Measurements from ENCODE around the gene MCRS1.

MCRS1 gene

DNA sequence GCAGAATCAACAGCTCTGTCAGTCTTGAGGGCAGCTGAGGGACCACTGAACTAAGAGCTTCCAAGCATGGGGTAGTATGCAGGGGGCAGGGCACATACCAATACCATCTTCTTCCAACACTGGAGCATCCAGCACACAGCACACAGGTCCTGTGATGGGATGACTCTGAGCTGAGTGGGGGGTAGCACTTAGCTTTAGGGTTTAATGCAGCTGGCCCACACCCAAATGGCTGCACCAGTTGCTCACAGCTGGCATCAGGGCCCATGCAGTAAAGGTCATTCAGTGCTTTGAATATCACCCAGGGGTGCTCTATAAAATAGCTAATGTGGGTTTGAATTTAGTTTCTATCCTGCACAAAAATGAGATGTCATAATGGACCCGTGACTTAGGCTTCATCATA is 35.8 kb upstream of the MCRS1 start:
- FAIRE-seq: no peak
- TF ChIP-seq PAX5 (IDR thresholded peaks at IDR 0.05; ENCODE audit: insufficient read depth, low read length, severe bottlenecking): no peak
- no peak for DNase-seq (ENCODE audit: insufficient read length, low spot score)

GRCh38 chr12:49599961-49600360 is 32.0 kb upstream of the MCRS1 start:
- FAIRE-seq: no peak
- no peak for DNase-seq (ENCODE audit: insufficient read length, low spot score)
- no peak for TF ChIP-seq POLR2A (IDR thresholded peaks at IDR 0.05; ENCODE audit: low read depth, low read length)
- TF ChIP-seq POU2F2 (IDR thresholded peaks at IDR 0.05; ENCODE audit: low read depth, low read length): no peak

- TF ChIP-seq POLR2A (IDR thresholded peaks at IDR 0.05; ENCODE audit: low read depth, low read length) (no peak), SPI1 (IDR thresholded peaks at IDR 0.05; ENCODE audit: low read depth, low read length) (no peak), POU2F2 (IDR thresholded peaks at IDR 0.05; ENCODE audit: low read depth, low read length) (no peak), PAX5 (IDR thresholded peaks at IDR 0.05; ENCODE audit: insufficient read depth, low read length, severe bottlenecking) (no peak), POLR2AphosphoS5 (IDR thresholded peaks at IDR 0.05; ENCODE audit: low read depth, low read length) (no peak), TAF1 (IDR thresholded peaks at IDR 0.05; ENCODE audit: low read depth, low read length) (no peak)
- DNase-seq (ENCODE audit: insufficient read length, low spot score): no peak
- no peak for FAIRE-seq
These were observed 30.6 kb upstream of the MCRS1 start for GRCh38 chr12:49598527-49598926.

DNA sequence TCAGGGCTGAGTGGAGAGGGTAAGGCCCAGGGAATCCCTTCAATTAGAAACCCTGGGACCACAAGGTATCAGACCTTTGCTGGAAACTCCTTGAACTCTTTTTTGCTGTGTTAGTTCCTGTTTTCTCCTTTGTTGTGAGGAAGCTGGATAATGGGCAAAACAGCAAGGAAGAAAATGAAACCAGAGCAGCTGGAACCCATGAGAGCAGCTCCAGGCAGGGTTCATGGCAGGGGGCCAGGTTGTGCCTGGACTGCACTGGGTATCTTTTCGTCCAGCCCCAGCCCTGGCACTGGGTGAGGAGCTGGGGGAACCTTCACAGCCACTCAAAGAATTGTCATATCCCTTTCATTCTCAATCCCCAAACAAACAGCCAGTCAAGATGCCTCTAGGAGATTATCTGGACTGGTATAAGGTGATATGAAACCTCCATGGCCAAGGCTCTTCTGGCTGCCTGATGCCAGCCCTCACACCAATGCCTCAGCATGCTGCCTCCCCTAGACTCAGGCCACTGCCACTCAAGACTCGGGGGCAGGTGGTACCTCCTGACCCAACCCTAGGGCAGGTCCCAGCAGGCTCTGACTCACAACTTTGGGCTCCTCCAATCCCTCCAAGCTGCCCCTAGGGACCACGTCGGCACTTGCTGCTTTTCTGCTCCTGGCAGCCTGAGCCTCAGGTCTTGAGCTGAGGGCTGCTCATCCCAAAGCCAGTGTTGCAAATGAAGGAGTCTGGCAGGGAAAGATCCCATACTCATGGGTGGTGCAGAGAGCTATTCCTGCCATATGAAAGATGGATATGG is 21.0 kb upstream of the MCRS1 start:
- TF ChIP-seq PAX5 (IDR thresholded peaks at IDR 0.05; ENCODE audit: insufficient read depth, low read length, severe bottlenecking): no peak
- no peak for FAIRE-seq
- no peak for DNase-seq (ENCODE audit: insufficient read length, low spot score)

DNA sequence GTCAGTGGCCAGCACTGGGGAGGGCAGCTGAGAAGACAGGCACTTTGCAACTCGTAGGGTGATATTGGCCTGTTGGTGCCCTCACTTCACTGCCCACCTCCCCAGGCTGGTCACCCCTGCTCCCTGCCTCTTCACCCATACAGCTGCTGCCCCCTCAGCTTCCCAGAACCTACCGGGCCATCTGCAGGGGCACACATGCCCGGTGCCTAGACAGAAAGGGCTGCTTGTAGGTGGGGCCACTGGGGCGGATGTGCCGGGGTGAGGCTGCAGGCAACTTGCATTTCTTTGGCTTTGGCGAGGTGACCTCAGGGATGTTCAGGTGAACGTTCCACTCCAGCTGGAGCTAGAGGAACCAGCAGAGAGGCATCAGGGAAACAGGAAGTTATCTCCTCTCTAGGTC is 20.3 kb upstream of the MCRS1 start:
- no peak for TF ChIP-seq POLR2AphosphoS5 (IDR thresholded peaks at IDR 0.05; ENCODE audit: low read depth, low read length)
- no peak for TF ChIP-seq POU2F2 (IDR thresholded peaks at IDR 0.05; ENCODE audit: low read depth, low read length)
- TF ChIP-seq SPI1 (IDR thresholded peaks at IDR 0.05; ENCODE audit: low read depth, low read length): no peak
- TF ChIP-seq PAX5 (IDR thresholded peaks at IDR 0.05; ENCODE audit: insufficient read depth, low read length, severe bottlenecking): no peak
- TF ChIP-seq TAF1 (IDR thresholded peaks at IDR 0.05; ENCODE audit: low read depth, low read length): no peak
- TF ChIP-seq POLR2A (IDR thresholded peaks at IDR 0.05; ENCODE audit: low read depth, low read length): no peak
- FAIRE-seq: no peak
- no peak for DNase-seq (ENCODE audit: insufficient read length, low spot score)

GRCh38 chr12:49587174-49587908 is 19.4 kb upstream of the MCRS1 start:
- TF ChIP-seq POU2F2 (IDR thresholded peaks at IDR 0.05; ENCODE audit: low read depth, low read length): no peak
- no peak for TF ChIP-seq TAF1 (IDR thresholded peaks at IDR 0.05; ENCODE audit: low read depth, low read length)
- no peak for TF ChIP-seq POLR2A (IDR thresholded peaks at IDR 0.05; ENCODE audit: low read depth, low read length)
- TF ChIP-seq SPI1 (IDR thresholded peaks at IDR 0.05; ENCODE audit: low read depth, low read length): no peak
- TF ChIP-seq POLR2AphosphoS5 (IDR thresholded peaks at IDR 0.05; ENCODE audit: low read depth, low read length): no peak
- no peak for TF ChIP-seq PAX5 (IDR thresholded peaks at IDR 0.05; ENCODE audit: insufficient read depth, low read length, severe bottlenecking)
- no peak for FAIRE-seq
- DNase-seq (ENCODE audit: insufficient read length, low spot score): no peak

GRCh38 chr12:49585477-49586459 is 17.8 kb upstream of the MCRS1 start:
- TF ChIP-seq POU2F2 (IDR thresholded peaks at IDR 0.05; ENCODE audit: low read depth, low read length) (no peak), POLR2A (IDR thresholded peaks at IDR 0.05; ENCODE audit: low read depth, low read length) (no peak), TAF1 (IDR thresholded peaks at IDR 0.05; ENCODE audit: low read depth, low read length) (no peak), SPI1 (IDR thresholded peaks at IDR 0.05; ENCODE audit: low read depth, low read length) (no peak), POLR2AphosphoS5 (IDR thresholded peaks at IDR 0.05; ENCODE audit: low read depth, low read length) (no peak), PAX5 (IDR thresholded peaks at IDR 0.05; ENCODE audit: insufficient read depth, low read length, severe bottlenecking) (no peak)
- DNase-seq (ENCODE audit: insufficient read length, low spot score): no peak
- FAIRE-seq: no peak

GRCh38 chr12:49584591-49584990 is 16.6 kb upstream of the MCRS1 start:
- TF ChIP-seq TAF1 (IDR thresholded peaks at IDR 0.05; ENCODE audit: low read depth, low read length) (no peak), POLR2AphosphoS5 (IDR thresholded peaks at IDR 0.05; ENCODE audit: low read depth, low read length) (no peak), SPI1 (IDR thresholded peaks at IDR 0.05; ENCODE audit: low read depth, low read length) (no peak), POLR2A (IDR thresholded peaks at IDR 0.05; ENCODE audit: low read depth, low read length) (no peak), PAX5 (IDR thresholded peaks at IDR 0.05; ENCODE audit: insufficient read depth, low read length, severe bottlenecking) (no peak), POU2F2 (IDR thresholded peaks at IDR 0.05; ENCODE audit: low read depth, low read length) (no peak)
- no peak for FAIRE-seq

DNA sequence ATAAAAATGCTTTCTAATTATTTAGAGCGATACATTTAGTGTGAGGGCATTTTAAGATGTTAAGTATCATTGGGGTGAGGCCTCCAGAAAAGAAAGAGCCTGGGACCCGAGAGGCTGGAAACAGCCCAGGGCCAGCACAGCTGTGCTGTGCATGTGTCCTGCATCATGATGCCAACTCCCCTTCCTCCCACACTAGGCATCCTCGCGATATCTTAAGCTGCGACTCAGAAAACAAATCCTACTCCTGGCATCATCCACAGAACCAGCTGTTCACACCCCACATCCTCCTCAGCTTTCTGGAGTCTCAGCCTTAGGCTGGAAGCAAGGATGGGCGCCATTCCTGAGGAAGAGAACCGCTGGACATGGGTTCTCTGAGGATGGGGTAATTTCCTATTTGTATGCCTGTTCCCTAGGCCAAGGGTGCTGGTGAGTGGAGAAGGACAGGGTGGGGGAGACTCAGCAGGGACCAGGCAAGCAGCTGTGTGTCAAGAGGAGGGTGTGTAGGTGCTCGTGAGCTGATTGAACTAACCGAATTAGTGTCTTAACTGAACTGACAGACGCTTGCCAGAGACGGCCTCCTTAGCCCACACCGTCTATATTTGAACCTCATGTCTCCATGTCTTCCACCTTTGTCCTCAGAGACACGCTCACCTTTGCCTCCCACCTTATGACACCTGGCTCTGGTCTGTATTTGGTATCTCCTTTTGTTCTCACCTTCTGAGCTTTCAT is 15.6 kb upstream of the MCRS1 start:
- no peak for FAIRE-seq
- TF ChIP-seq POLR2A (IDR thresholded peaks at IDR 0.05; ENCODE audit: low read depth, low read length): no peak
- no peak for TF ChIP-seq POU2F2 (IDR thresholded peaks at IDR 0.05; ENCODE audit: low read depth, low read length)
- TF ChIP-seq PAX5 (IDR thresholded peaks at IDR 0.05; ENCODE audit: insufficient read depth, low read length, severe bottlenecking): no peak
- no peak for TF ChIP-seq POLR2AphosphoS5 (IDR thresholded peaks at IDR 0.05; ENCODE audit: low read depth, low read length)
- no peak for TF ChIP-seq SPI1 (IDR thresholded peaks at IDR 0.05; ENCODE audit: low read depth, low read length)
- no peak for TF ChIP-seq TAF1 (IDR thresholded peaks at IDR 0.05; ENCODE audit: low read depth, low read length)
- DNase-seq (ENCODE audit: insufficient read length, low spot score): no peak

More at GRCh38 chr12:49584591-49584990, 16.6 kb upstream of the MCRS1 start:
- no peak for DNase-seq (ENCODE audit: insufficient read length, low spot score)
